GM12892 (cell line): ENCODE results near the gene SEC31B.

Experiments
- POLR2A ChIP-seq: IDR thresholded peaks from 2 replicates; pipeline ENCODE4 v1.6.1; 2011; ENCODE audit warnings: low read depth, low read length, control low read depth
- TAF1 ChIP-seq: IDR thresholded peaks from 2 replicates; pipeline ENCODE4 v1.6.1; 2011; ENCODE audit warnings: low read depth, mild to moderate bottlenecking, control low read depth, low read length, borderline replicate concordance

GRCh38 chr10:100515612-100516011 lies 4.0 kb downstream of the SEC31B start:
- no peak for TF ChIP-seq POLR2A
- TF ChIP-seq TAF1, result no peak
